HAP-1 (cell line): ENCODE measurements around the gene IKZF2.

Experiments used
- DNase-seq, 2 experiments: peaks; one replicate each; pipeline ENCODE4 v3.0.0-alpha.2; 2016 to 2020; ENCODE audit warnings: low spot score in 2 of 2
- H3K27me3 ChIP-seq: fragments of 250-450 bp; sonication (Bioruptor Pico); 2 replicates; pipeline ENCODE4 v1.5.1; 2020; ENCODE audit warnings: low read depth, mild to moderate bottlenecking, moderate library complexity
- H3K36me3 ChIP-seq: fragments of 250-450 bp; sonication (Bioruptor Pico); replicated peaks from 2 replicates; pipeline ENCODE4 v1.5.1; 2020; ENCODE audit warnings: mild to moderate bottlenecking
- H3K4me1 ChIP-seq: fragments of 250-450 bp; sonication (Bioruptor Pico); 2 replicates; pipeline ENCODE4 v1.5.1; 2020; ENCODE audit warnings: mild to moderate bottlenecking
- H3K4me3 ChIP-seq: fragments of 250-450 bp; sonication (Bioruptor Pico); 2 replicates; pipeline ENCODE4 v1.5.1; 2020; ENCODE audit warnings: mild to moderate bottlenecking, moderate library complexity
- H3K9me3 ChIP-seq: fragments of 250-450 bp; sonication (Bioruptor Pico); 2 replicates; pipeline ENCODE4 v1.5.1; 2020; ENCODE audit warnings: mild to moderate bottlenecking, moderate library complexity
- in situ Hi-C: fragments of 300-500 bp; cut with MboI; formaldehyde crosslinking; loops from 3 replicates; pipeline ENCODE4 v1.14.3; 2020; ENCODE audit warnings: low sequenced_read_pairs, inconsistent platforms, mixed read lengths

IKZF2 gene

DNA sequence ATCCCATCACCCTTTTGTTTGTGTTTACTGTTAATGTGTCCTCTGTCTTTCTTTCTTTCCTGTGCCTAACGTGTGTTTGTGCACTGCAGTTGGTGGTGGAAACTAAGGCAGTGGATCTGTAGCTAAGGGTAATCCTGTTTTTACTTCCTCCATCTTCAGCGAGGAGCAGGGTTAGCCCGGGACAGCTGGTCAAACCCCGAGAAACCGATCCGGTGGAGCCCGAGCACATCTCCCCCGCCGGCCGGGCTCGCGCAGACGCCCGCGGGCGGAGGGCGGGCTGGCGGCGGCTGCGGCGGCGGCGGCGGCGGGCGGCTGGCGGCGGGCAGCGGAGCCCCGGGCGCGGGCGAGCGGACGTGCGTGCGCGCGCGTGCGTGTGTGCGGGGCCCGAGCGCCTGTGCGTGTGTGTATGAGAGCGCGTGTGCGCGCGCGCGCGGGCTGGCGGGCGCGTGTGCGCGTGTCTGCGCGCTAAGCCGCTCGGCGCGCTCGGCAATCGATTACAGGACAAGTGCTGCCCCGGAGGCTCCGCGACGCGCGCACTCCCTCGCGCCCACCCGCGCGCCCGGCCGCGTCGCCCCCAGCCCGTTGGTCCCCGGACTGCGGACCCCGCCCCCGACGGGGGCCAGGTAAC is at the start of gene IKZF2:
IKZF2 (minus strand) TSS at position 176 of the 628 bp plus-strand sequence. CDS start 2,983 bp downstream, outside the sequence.
- in situ Hi-C loops, result no loop called here
- Histone ChIP-seq H3K4me1 (peaks cover 6% of the 10 kb centered on the region), H3K9me3 (no peaks in the 10 kb centered on the region), H3K27me3 (peaks cover 51% of the 10 kb centered on the region), H3K36me3 (no peaks in the 10 kb centered on the region), H3K4me3 (peak within 1 kb of the TSS; percentile 46)
- peak; percentile 51 to 76 for DNase-seq

- H3K4me1 ChIP-seq, result no peaks in the 10 kb centered on the region
- in situ Hi-C loops, result no loop called here
- no peak overlapping the region for H3K4me3 ChIP-seq
- no peak for DNase-seq
- H3K36me3 ChIP-seq, result no peaks in the 10 kb centered on the region
- H3K9me3 ChIP-seq, result no peaks in the 10 kb centered on the region
- H3K27me3 ChIP-seq, result peaks cover 3% of the 10 kb centered on the region; the same call in 1 of the 2 replicates
Observed at GRCh38 chr2:213199871-213200270, 48.5 kb upstream of the IKZF2 start.

DNA sequence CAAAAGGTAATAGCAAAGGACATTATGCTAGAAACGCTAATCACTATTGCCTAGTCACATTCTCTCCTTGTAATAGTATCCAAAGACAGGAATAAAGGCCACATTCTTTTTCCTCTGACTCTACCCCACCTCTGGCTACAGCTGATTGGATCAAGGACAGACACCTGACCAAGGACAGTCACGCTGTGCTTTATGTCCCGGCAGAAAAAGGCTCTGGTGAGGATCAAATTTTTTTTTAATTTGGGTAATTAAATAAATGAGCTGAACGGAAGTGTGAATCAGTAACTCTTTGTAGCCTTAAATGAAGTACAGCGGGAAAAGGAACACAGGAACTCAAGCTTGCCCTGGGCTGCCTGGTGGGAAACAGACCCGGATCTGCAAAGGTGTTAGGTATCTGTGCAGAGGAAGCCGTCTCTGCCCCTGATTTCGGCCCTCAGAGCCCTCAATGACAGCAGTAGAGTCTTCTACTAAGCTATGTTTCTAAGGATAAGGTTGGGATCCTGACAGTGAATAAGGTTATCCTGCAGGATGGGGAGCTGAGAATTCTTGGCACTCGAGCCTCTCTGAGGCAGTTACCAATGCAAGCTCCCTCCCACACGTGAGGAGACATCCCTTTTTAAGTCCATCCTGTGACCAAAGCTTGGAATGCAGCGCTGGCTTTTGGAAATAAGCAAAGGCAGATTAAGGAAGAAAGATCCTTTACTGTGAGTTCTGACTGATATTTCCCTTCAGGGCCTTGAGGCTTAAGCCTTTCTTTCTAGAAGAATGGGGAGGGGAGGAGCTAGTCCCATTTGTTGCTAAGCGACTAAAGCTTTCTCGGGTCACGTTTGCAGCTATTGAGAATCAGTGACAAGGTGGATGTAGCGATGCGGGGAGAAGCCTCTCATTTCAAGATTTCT is 37.8 kb upstream of the IKZF2 start:
- in situ Hi-C loops, result no loop called here

GRCh38 chr2:213188533-213188867 is 37.1 kb upstream of the IKZF2 start:
- in situ Hi-C loops, result no loop called here
- no peaks in the 10 kb centered on the region for H3K36me3 ChIP-seq
- H3K27me3 ChIP-seq, result no peaks in the 10 kb centered on the region
- no peak for DNase-seq
- no peak overlapping the region for H3K4me3 ChIP-seq
- H3K4me1 ChIP-seq, result peaks cover 16% of the 10 kb centered on the region
- H3K9me3 ChIP-seq, result no peaks in the 10 kb centered on the region

More for the DNA sequence above, 37.8 kb upstream of the IKZF2 start:
- H3K9me3 ChIP-seq, result no peaks in the 10 kb centered on the region
- H3K27me3 ChIP-seq, result no peaks in the 10 kb centered on the region
- H3K4me3 ChIP-seq, result no peak overlapping the region
- peak; percentile 78 to 96 for DNase-seq
- H3K4me1 ChIP-seq, result peaks cover 14% of the 10 kb centered on the region
- H3K36me3 ChIP-seq, result no peaks in the 10 kb centered on the region

DNA sequence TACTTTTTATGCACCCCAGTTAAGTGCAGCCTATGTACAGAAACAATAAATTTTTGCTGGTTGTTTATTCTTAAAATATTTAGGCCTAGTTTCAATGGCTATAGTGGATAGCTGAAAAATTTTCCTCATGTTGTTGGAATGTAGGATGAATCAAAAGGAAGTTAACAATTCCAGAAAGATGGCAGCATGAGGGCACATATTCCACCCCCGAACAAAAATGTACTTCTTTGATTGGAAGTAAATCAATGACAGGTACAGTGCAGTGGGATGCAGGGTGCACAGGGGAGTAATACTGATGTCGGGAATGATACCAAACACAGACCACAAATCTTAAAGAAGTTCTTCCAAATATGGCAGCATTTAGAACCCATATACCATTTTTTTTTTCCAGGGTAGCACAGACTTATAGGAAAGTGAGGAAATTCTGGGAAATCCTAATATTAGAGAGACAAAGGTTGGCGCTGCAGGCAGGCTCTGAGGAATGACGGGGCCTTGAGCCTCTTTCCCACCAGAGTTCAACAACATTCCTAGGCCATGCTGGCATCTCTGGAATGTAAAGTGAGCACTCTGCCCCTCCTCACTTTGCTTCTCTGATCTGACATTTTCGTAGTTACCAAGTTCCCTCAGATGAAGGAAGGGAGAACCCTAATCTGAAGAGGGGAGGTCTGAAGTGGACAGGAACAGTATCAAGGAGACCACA is 36.6 kb upstream of the IKZF2 start:
- H3K4me3 ChIP-seq, result no peak overlapping the region
- peak; percentile 11 to 19 for DNase-seq
- no peaks in the 10 kb centered on the region for H3K9me3 ChIP-seq
- no peaks in the 10 kb centered on the region for H3K27me3 ChIP-seq
- H3K36me3 ChIP-seq, result no peaks in the 10 kb centered on the region
- H3K4me1 ChIP-seq, result peaks cover 22% of the 10 kb centered on the region
- in situ Hi-C loops, result no loop called here

GRCh38 chr2:213187386-213187785 is 36.0 kb upstream of the IKZF2 start:
- no peaks in the 10 kb centered on the region for H3K9me3 ChIP-seq
- H3K4me3 ChIP-seq, result no peak overlapping the region
- H3K27me3 ChIP-seq, result no peaks in the 10 kb centered on the region
- in situ Hi-C loops, result no loop called here
- DNase-seq, result no peak
- no peaks in the 10 kb centered on the region for H3K36me3 ChIP-seq
- peaks cover 28% of the 10 kb centered on the region for H3K4me1 ChIP-seq

- Histone ChIP-seq H3K4me3 (no peak overlapping the region), H3K9me3 (no peaks in the 10 kb centered on the region)
- in situ Hi-C loops, result no loop called here
Observed at GRCh38 chr2:213185147-213185822, 33.9 kb upstream of the IKZF2 start.

GRCh38 chr2:213181712-213182111 is 30.3 kb upstream of the IKZF2 start:
- Histone ChIP-seq H3K4me1 (peaks cover 18% of the 10 kb centered on the region), H3K36me3 (no peaks in the 10 kb centered on the region)

More at GRCh38 chr2:213185147-213185822, 33.9 kb upstream of the IKZF2 start:
- Histone ChIP-seq H3K27me3 (no peaks in the 10 kb centered on the region), H3K36me3 (no peaks in the 10 kb centered on the region), H3K4me1 (peaks cover 32% of the 10 kb centered on the region)
- no peak for DNase-seq

DNA sequence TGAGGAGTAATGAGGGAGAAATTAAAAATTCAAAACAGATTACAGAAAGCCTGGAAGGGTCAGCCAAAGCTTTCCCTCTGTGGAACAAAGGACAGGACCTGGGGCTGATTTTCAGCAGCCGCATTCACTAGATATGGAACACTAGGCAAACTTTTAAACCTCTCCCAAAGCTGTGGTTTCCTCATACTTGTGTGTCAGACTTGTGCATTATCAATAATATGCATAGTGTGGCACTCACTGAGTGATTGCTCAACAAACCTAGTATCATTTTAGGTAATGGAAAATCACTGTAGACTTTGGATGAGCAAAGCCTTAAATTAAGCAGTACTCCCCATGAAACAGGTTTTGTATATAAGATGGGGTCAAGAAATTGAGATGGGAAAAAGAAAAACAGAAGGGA is 26.3 kb upstream of the IKZF2 start:
- no peaks in the 10 kb centered on the region for H3K9me3 ChIP-seq
- H3K36me3 ChIP-seq, result no peaks in the 10 kb centered on the region
- in situ Hi-C loops, result no loop called here
- H3K27me3 ChIP-seq, result peaks cover 20% of the 10 kb centered on the region
- H3K4me3 ChIP-seq, result no peak overlapping the region
- no peak for DNase-seq
- H3K4me1 ChIP-seq, result peaks cover 7% of the 10 kb centered on the region; the same call in 1 of the 2 replicates

More at GRCh38 chr2:213181712-213182111, 30.3 kb upstream of the IKZF2 start:
- Histone ChIP-seq H3K4me3 (no peak overlapping the region), H3K9me3 (no peaks in the 10 kb centered on the region), H3K27me3 (peaks cover 8% of the 10 kb centered on the region)
- no peak for DNase-seq
- in situ Hi-C loops, result no loop called here

- Histone ChIP-seq H3K9me3 (no peaks in the 10 kb centered on the region), H3K4me1 (no peaks in the 10 kb centered on the region), H3K27me3 (peaks cover 23% of the 10 kb centered on the region), H3K4me3 (no peak overlapping the region), H3K36me3 (no peaks in the 10 kb centered on the region)
- DNase-seq, result peak; percentile 12 to 54
- in situ Hi-C loops, result no loop called here
Observed at GRCh38 chr2:213175673-213176247, 24.3 kb upstream of the IKZF2 start.

- no peaks in the 10 kb centered on the region; the same call in 1 of the 2 replicates for H3K4me1 ChIP-seq
- H3K4me3 ChIP-seq, result no peak overlapping the region
- H3K36me3 ChIP-seq, result no peaks in the 10 kb centered on the region
- no peak for DNase-seq
- in situ Hi-C loops, result no loop called here
- H3K27me3 ChIP-seq, result peaks cover 16% of the 10 kb centered on the region
- no peaks in the 10 kb centered on the region for H3K9me3 ChIP-seq
Observed at GRCh38 chr2:213172641-213173040, 21.2 kb upstream of the IKZF2 start.

DNA sequence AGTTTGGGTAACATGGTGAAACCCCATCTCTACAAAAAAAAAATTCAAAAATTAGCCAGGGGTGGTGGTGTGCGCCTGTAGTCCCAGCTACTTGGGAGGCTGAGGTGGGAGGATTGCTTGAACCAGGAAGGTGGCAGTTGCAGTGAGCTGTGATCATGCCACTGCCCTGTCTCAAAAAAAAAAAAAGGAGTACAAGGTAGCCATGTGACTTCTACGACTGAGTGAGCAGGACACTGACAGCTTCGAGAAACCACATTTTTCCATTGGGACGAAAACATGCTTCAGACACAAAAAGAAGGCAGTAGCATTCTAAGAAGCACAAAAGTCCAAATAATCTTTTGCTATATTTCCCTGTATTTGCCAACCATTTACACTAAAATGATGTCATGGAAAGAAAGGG is 19.7 kb upstream of the IKZF2 start:
- no peak for DNase-seq
- H3K4me3 ChIP-seq, result no peak overlapping the region
- no peaks in the 10 kb centered on the region for H3K36me3 ChIP-seq
- no peaks in the 10 kb centered on the region for H3K9me3 ChIP-seq
- in situ Hi-C loops, result no loop called here
- H3K27me3 ChIP-seq, result peaks cover 16% of the 10 kb centered on the region
- H3K4me1 ChIP-seq, result no peaks in the 10 kb centered on the region; the same call in 1 of the 2 replicates
